Activated CD4-positive, alpha-beta T cell treated with anti-CD3 and anti-CD28 coated beads, Interleukin-2, amount 50 U/mL, for 16 hours (primary cell): ENCODE data around the gene SLC25A10.
"Not testable (repeated sequence)": the region's sequence is repeated elsewhere in the genome, so short reads cannot be mapped to it uniquely, and the experiment has no call there.

Source experiments
- DNase-seq: peaks from one replicate; pipeline ENCODE4 v3.0.0-alpha.2; 2020

SLC25A10 gene

DNA sequence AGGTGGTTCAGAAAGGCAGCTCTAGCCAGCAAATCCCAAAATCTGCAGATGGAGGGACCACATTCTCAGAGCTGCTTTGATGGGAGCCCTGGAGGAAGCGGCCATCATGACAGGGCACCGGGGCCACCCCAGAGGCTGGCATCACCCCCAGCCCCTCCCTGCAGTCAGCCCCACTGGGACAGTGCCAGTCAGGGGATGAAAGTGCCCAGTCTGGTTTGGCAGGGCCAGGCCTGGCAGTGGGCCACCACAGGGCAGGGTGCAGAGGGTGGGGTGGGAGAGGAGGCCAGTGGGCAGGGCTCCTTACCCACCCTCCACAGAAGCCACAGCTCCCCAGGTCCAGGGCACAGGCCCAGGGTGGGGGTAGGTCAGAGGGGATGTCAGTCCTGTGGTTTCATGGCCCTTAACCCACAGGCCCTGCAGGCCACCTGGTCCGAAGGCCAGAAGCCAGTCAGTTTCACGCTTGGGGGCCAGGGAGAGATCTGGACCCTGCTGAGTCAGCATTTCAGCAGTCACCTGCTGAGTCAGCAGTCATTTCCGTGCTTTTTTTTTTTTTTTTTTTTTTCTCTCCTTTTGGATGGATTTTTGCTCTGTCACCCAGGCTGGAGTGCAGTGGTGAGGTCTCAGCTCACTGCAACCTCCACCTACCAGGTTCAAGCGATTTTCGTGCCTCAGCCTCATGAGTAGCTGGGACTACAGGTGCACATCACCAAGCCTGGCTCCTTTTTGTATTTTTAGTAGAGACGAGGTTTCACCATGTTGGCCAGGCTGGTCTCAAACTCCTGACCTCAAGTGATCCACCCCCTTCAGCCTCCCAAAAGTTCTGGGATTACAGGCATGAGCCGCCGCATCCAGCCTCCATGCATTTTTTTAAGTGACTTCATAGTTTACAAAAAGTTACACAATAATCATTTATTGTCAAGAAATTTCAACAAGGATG is 10.4 kb downstream of the SLC25A10 start:
- DNase-seq, result no peak

GRCh38 chr17:81723651-81724209 is 11.6 kb downstream of the SLC25A10 start:
- DNase-seq, result no peak

- DNase-seq, result no peak
Observed at GRCh38 chr17:81725439-81725838, 13.4 kb downstream of the SLC25A10 start.

DNA sequence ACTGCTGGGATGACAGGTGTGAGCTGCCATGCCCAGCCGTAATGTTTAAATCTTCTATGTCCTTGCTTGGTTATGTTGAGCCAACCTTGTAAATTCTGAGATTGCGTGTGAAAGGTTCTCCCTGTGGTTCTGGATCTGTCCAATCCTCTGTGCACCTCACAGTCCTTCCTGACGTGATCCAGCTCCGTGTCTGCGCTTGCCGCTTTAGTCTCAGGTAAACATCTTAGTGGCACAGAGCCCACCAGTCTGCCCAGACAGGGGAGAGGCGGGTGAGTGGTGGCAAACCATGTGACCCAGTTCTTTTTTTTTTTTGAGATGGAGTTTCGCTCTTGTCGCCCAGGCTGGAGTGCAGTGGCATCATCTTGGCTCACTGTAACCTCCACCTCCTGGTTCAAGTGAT is 13.9 kb downstream of the SLC25A10 start:
- no peak for DNase-seq

DNA sequence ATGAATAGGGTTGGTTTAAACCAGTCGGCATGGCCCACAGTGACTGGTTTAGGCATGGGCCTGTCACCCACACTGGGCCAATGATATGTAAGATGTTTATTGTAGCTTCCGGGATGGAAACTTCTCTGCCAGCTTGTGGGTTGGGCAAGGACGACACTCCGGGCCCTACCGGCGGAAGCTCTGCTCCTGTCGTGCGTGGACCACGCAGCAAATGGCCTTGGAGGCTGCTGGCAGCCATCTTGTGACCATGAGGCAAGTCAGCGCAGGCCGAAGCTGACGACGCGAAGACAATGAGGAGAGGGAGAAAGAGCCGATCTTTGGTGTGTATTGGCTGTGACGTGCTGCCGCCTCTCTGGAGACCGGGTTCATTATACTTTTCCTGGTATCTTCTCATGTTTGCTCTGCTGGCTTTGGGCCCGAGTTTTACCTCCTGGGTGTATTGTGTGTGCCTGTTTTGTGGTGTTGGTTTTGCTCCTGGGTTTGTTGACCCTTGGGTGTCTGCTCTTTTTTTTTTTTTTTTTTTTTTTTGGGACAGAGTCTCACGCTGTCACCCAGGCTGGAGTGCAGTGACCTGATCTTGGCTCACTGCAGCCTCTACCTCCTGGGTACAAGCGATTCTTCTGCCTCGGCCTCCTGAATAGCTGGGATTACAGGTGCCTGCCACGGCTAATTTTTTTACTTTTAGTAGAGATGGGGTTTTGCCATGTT is 15.4 kb downstream of the SLC25A10 start:
- DNase-seq, result no peak

- DNase-seq, result peak; percentile 76
Observed at GRCh38 chr17:81733507-81734404, 21.7 kb downstream of the SLC25A10 start.

GRCh38 chr17:81734405-81735263 is 22.6 kb downstream of the SLC25A10 start:
- no peak for DNase-seq

DNA sequence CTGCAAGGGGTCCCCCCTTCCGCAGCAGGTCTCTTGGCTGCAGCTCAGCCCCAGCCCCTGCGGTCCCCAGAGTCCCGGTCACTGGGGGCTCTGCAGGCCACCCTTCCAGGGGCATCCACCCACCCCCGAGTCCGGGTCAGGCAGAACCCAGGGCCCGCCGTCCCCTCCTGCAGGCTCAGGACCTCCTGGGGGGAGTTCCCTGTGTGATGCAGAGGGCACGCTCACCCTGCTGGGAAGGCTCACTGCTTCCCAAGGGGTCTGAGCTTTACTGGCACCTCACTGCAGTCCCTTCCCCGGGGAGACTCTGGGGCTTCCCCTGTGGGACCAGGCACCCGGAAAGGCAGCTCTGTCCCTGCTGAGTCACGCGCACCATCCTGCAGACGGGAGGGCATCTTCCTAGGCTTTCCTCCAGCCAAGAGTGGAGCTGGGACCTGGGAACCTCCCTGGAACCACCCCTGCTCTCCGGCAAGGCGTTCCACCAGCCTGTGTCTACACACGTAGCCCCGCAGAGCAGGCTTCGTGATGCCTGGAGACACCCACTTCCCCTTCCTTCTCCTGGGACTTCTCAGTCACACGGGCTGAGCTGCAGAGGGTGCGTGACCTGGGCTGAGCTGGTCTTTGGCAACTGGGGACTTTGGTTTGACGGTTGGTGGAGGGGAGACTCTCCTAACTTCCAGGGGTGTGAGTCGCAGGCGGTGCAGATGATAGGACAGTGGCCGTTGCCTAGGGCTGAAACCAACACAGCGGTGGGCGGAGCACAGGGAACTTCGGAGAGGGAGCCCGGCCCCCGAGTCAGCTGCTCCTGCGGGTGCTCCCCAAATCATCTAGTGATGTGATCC is 23.4 kb downstream of the SLC25A10 start:
- DNase-seq, result no peak

DNA sequence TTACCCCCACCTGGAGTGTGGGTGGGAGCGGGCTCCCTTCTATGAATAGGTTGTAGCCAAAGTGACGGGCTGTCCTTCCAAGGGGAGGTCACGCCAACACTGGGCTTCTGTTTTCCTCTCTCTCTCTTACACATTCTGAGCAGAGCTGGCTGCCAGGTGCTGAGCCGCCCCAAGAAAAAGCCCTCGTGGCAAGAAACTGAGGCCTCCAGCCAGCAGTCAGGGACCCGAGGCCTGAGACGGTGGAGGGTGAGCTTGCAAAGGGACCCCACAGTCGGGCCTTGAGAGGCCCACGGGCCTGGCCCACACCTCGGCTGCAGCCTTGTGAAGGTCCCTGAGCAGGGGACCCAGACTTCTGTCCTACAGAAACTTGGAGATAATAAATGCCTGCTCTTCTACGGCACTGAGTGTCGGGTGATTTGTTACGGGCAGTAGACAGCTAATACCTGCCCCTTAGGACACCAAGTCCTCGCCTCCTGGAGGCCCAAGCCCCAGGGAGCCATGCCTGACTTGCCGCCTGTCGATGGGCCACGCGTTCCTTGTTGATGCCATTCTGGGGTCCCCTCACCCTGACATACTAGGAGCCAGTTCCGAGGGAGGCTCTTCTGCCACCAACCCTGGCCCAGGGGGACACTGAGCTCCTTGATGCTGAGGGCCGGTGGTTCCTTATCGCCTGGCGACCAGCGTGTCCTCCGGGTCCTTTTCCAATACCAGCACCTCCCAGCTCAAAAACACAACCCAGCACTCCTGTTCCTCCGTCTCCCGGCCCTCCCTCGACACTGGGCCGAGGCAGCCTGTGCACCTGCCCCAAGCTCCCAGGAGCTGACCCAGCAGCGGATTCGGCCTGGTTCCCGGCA is 26.1 kb downstream of the SLC25A10 start:
- DNase-seq, result no peak

- DNase-seq, result no peak
Observed at GRCh38 chr17:81738801-81739393, 26.8 kb downstream of the SLC25A10 start.

GRCh38 chr17:81739593-81739992 is 27.5 kb downstream of the SLC25A10 start:
- not testable (repeated sequence) for DNase-seq

DNA sequence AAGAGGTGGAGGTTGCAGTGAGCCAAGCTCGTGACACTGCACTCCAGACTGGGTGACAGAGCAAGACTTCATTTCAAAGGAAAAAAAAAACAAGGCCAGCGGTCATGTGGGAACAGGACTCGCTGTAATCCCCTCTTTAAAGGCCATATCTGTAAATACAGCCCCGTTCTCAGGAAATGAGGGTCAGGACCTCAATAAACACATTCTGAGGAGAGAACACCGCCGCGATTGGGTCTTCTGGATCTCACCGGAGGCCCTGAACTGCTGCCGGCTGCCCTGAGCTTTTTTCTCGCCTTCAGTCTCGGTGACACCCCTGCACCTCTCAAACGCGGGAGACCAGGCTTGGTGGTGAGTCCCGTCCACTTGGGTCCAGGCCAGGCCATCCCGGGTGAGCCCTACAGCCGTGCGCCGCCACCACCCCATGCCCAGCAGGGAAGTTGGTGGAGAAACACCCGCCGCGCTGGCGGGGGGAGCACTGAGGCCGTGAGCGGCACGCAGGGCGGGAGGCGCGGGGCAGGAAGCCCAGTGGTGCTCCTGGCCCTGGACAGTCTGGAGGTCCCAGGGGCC is 28.4 kb downstream of the SLC25A10 start:
- no peak for DNase-seq

DNA sequence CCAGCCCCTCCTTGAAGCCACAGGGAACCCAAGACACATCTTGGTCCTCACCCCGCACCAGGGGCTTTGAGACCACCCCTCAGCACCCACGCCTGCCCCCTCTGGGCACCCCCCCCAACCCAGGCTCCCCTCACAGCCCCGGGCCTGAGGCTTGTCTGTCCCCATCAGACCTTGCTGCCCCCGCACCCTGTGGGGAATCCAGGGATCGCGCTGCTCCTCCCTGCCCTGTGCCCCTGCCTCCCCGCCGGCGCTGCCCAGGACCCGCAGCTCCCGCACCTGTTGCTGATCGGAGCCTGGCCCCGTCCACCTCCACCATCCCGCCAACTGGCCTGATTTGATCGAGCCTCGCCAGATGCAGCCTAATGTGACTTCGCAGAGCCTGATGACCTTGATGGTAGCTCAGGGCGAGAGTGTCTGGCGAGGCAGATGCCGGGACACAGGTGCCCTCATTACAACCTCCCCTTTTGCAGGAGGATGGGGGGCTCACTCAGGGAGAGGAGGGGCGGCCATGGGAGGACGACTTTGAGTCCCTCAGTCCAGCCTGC is 29.0 kb downstream of the SLC25A10 start:
- no peak for DNase-seq

DNA sequence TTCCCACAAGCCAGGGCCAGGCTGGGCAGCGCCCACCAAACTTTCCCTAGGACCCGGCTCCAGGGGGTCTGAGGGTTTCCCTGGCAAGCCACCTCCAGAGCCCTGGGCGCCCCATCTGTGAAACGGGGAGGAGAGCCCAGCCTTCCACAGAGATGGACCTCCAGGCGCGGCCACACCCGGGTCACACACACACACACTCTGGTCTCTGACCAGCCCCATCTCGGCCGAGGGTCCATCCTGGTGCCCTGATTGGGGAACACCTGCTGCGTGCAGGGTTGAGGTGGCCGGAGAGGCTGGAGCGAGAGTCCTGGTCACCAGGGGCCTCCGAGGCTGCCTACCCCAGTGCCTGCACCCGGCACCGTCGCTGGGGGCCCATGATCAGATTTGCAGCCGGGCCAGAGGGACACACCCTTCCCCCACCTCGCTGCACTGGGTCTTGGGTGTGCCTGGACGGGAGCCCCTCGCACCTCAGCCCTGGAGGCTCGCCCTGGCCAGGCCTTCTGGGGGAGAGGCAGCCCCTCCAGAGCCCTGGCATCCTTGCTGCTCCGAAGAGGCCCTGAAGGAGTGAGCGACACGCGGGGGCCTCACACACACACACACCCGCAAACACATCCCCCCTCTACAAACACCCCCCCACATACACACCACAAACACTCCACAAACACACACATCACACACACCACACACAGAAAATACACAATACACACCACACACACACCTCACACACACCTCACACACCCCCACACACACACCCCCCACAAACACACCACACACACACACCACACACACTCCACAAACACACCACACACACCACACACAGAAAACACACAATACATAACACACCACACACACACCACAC is 29.7 kb downstream of the SLC25A10 start:
- no peak for DNase-seq
